ENCODE data around the gene ABLIM2.
A peak's percentile ranks its signal among the peaks of the same experiment; 100 is the strongest.

ABLIM2 gene

DNA sequence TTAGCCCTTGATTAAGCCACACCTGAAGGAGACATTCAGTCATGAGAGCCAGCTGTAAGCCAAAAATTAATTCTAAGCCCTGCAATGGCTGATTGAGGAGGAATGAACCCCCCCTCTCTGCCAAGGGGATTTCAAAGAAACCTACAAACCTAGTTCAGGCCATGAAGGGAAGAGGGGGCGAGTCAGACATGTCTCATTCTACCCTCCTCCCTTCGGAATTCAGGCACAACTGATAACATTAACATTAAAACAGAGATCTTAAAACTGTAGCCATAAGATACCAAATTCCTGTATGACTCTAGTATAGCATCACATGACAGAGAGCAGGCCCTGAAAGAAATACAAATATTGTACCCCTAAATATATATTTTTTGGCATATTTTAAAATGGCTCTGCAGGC, 178.6 kb downstream of the ABLIM2 start:
- peak overlapping the region in 1 of 2 donors; percentile 6 for H3K9ac ChIP-seq (ENCODE audit: low read depth in 1 of 2, low read length in 2 of 2)
- H3K36me3 ChIP-seq (ENCODE audit: control insufficient read depth in 2 of 2, insufficient read depth in 2 of 2, low read length in 2 of 2): no peaks in the 10 kb centered on the region
- peaks cover 40 to 70% of the 10 kb centered on the region in 2 donors for H3K4me1 ChIP-seq (ENCODE audit: control insufficient read depth in 2 of 2, insufficient read depth in 2 of 2, low read length in 2 of 2)
- H3K27me3 ChIP-seq (ENCODE audit: control insufficient read depth in 2 of 2, insufficient read depth in 2 of 2, low read length in 2 of 2): no peaks in the 10 kb centered on the region
- peak overlapping the region; percentile 93 to 97 for H3K27ac ChIP-seq (ENCODE audit: low read depth in 2 of 2, low read length in 2 of 2)
- no peak overlapping the region for H3K4me3 ChIP-seq (ENCODE audit: low read length in 2 of 2)
- H3K9me3 ChIP-seq (ENCODE audit: control insufficient read depth in 2 of 2, low read length in 2 of 2): no peaks in the 10 kb centered on the region

- Histone ChIP-seq H3K9me3 (ENCODE audit: control insufficient read depth in 2 of 2, low read length in 2 of 2) (no peaks in the 10 kb centered on the region), H3K27ac (ENCODE audit: low read depth in 2 of 2, low read length in 2 of 2) (peak overlapping the region; percentile 93 to 97), H3K27me3 (ENCODE audit: control insufficient read depth in 2 of 2, insufficient read depth in 2 of 2, low read length in 2 of 2) (no peaks in the 10 kb centered on the region), H3K4me3 (ENCODE audit: low read length in 2 of 2) (no peak overlapping the region), H3K9ac (ENCODE audit: low read depth in 1 of 2, low read length in 2 of 2) (peak overlapping the region in 1 of 2 donors; percentile 70), H3K4me1 (ENCODE audit: control insufficient read depth in 2 of 2, insufficient read depth in 2 of 2, low read length in 2 of 2) (peaks cover 40 to 68% of the 10 kb centered on the region in 2 donors), H3K36me3 (ENCODE audit: control insufficient read depth in 2 of 2, insufficient read depth in 2 of 2, low read length in 2 of 2) (no peaks in the 10 kb centered on the region)
Measured at GRCh38 chr4:7979652-7979968, 179.0 kb downstream of the ABLIM2 start.

- peak overlapping the region; percentile 63 to 70 for H3K9ac ChIP-seq (ENCODE audit: low read depth in 1 of 2, low read length in 2 of 2)
- no peaks in the 10 kb centered on the region for H3K27me3 ChIP-seq (ENCODE audit: control insufficient read depth in 2 of 2, insufficient read depth in 2 of 2, low read length in 2 of 2)
- H3K36me3 ChIP-seq (ENCODE audit: control insufficient read depth in 2 of 2, insufficient read depth in 2 of 2, low read length in 2 of 2): no peaks in the 10 kb centered on the region
- H3K27ac ChIP-seq (ENCODE audit: low read depth in 2 of 2, low read length in 2 of 2): peak overlapping the region; percentile 93 to 97
- no peaks in the 10 kb centered on the region for H3K9me3 ChIP-seq (ENCODE audit: control insufficient read depth in 2 of 2, low read length in 2 of 2)
- peaks cover 40 to 63% of the 10 kb centered on the region in 2 donors for H3K4me1 ChIP-seq (ENCODE audit: control insufficient read depth in 2 of 2, insufficient read depth in 2 of 2, low read length in 2 of 2)
- peak overlapping the region; percentile 25 to 54 for H3K4me3 ChIP-seq (ENCODE audit: low read length in 2 of 2)
Measured at GRCh38 chr4:7978907-7979651, 179.5 kb downstream of the ABLIM2 start.

DNA sequence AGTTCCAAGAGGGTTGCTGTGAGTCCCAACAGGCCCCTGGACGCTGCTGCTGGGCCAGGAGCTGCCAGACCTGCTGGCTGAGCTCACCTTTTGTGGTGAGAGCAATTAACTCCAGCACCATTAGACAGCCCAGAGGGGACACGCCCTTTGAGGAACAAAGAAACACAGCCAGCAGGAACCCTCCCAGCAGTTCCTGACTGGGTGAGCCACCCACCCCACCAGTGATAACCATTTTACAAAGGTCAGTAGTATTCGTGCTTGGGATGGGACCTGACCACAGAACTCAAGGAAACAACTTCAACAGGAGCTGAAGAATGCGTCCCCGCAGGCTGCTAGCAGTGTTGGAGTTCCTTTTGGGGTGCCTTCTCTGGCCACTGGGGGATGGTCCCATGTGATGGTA, 180.1 kb downstream of the ABLIM2 start:
- Histone ChIP-seq H3K27ac (ENCODE audit: low read depth in 2 of 2, low read length in 2 of 2) (peak overlapping the region; percentile 93 to 97), H3K36me3 (ENCODE audit: control insufficient read depth in 2 of 2, insufficient read depth in 2 of 2, low read length in 2 of 2) (no peaks in the 10 kb centered on the region), H3K27me3 (ENCODE audit: control insufficient read depth in 2 of 2, insufficient read depth in 2 of 2, low read length in 2 of 2) (no peaks in the 10 kb centered on the region), H3K9me3 (ENCODE audit: control insufficient read depth in 2 of 2, low read length in 2 of 2) (no peaks in the 10 kb centered on the region), H3K9ac (ENCODE audit: low read depth in 1 of 2, low read length in 2 of 2) (peak overlapping the region; percentile 63 to 70), H3K4me1 (ENCODE audit: control insufficient read depth in 2 of 2, insufficient read depth in 2 of 2, low read length in 2 of 2) (peaks cover 36 to 61% of the 10 kb centered on the region in 2 donors), H3K4me3 (ENCODE audit: low read length in 2 of 2) (peak overlapping the region; percentile 25 to 54)

- no peak overlapping the region for H3K4me3 ChIP-seq (ENCODE audit: low read length in 2 of 2)
- peaks cover 37 to 64% of the 10 kb centered on the region in 2 donors for H3K4me1 ChIP-seq (ENCODE audit: control insufficient read depth in 2 of 2, insufficient read depth in 2 of 2, low read length in 2 of 2)
- no peaks in the 10 kb centered on the region for H3K9me3 ChIP-seq (ENCODE audit: control insufficient read depth in 2 of 2, low read length in 2 of 2)
- no peaks in the 10 kb centered on the region for H3K36me3 ChIP-seq (ENCODE audit: control insufficient read depth in 2 of 2, insufficient read depth in 2 of 2, low read length in 2 of 2)
- H3K9ac ChIP-seq (ENCODE audit: low read depth in 1 of 2, low read length in 2 of 2): no peak overlapping the region
- no peaks in the 10 kb centered on the region for H3K27me3 ChIP-seq (ENCODE audit: control insufficient read depth in 2 of 2, insufficient read depth in 2 of 2, low read length in 2 of 2)
- H3K27ac ChIP-seq (ENCODE audit: low read depth in 2 of 2, low read length in 2 of 2): peak overlapping the region; percentile 93 to 97
Measured at GRCh38 chr4:7976634-7977033, 182.0 kb downstream of the ABLIM2 start.

- no peak overlapping the region for H3K4me3 ChIP-seq (ENCODE audit: low read length in 2 of 2)
- no peak overlapping the region for H3K9ac ChIP-seq (ENCODE audit: low read depth in 1 of 2, low read length in 2 of 2)
- H3K4me1 ChIP-seq (ENCODE audit: control insufficient read depth in 2 of 2, insufficient read depth in 2 of 2, low read length in 2 of 2): peaks cover 38 to 64% of the 10 kb centered on the region in 2 donors
- no peaks in the 10 kb centered on the region for H3K27me3 ChIP-seq (ENCODE audit: control insufficient read depth in 2 of 2, insufficient read depth in 2 of 2, low read length in 2 of 2)
- H3K36me3 ChIP-seq (ENCODE audit: control insufficient read depth in 2 of 2, insufficient read depth in 2 of 2, low read length in 2 of 2): no peaks in the 10 kb centered on the region
- H3K27ac ChIP-seq (ENCODE audit: low read depth in 2 of 2, low read length in 2 of 2): no peak overlapping the region
- no peaks in the 10 kb centered on the region for H3K9me3 ChIP-seq (ENCODE audit: control insufficient read depth in 2 of 2, low read length in 2 of 2)
Measured at GRCh38 chr4:7976025-7976424, 182.6 kb downstream of the ABLIM2 start.

- no peak overlapping the region for H3K9ac ChIP-seq (ENCODE audit: low read depth in 1 of 2, low read length in 2 of 2)
- H3K9me3 ChIP-seq (ENCODE audit: control insufficient read depth in 2 of 2, low read length in 2 of 2): no peaks in the 10 kb centered on the region
- H3K27me3 ChIP-seq (ENCODE audit: control insufficient read depth in 2 of 2, insufficient read depth in 2 of 2, low read length in 2 of 2): no peaks in the 10 kb centered on the region
- peaks cover 45 to 72% of the 10 kb centered on the region in 2 donors for H3K4me1 ChIP-seq (ENCODE audit: control insufficient read depth in 2 of 2, insufficient read depth in 2 of 2, low read length in 2 of 2)
- H3K4me3 ChIP-seq (ENCODE audit: low read length in 2 of 2): no peak overlapping the region
- H3K36me3 ChIP-seq (ENCODE audit: control insufficient read depth in 2 of 2, insufficient read depth in 2 of 2, low read length in 2 of 2): no peaks in the 10 kb centered on the region
- H3K27ac ChIP-seq (ENCODE audit: low read depth in 2 of 2, low read length in 2 of 2): no peak overlapping the region
Measured at GRCh38 chr4:7974425-7974824, 184.2 kb downstream of the ABLIM2 start.

DNA sequence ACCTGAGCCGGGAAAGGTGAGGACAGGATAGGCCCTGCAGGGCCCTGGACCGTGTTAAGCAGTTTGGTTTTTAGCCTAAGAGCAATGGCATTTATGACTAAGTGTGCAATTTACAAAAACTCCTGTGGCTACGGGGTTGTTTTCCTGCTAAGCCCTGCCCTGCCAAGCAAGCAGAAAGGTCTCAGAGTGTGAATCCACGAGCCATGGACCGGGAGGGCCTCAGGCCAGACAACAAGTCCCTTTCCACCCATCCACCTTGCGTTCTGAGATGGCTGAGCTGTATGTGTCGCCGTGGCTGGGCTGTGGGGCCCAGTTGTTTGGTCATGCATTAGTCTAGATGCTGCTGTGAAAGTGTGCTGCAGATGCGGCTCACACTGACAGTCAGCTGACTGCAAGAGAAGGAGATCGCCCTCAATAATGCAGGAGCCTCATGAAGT, 185.1 kb downstream of the ABLIM2 start:
- Histone ChIP-seq H3K27ac (ENCODE audit: low read depth in 2 of 2, low read length in 2 of 2) (peak overlapping the region; percentile 94 to 98), H3K27me3 (ENCODE audit: control insufficient read depth in 2 of 2, insufficient read depth in 2 of 2, low read length in 2 of 2) (no peaks in the 10 kb centered on the region), H3K9me3 (ENCODE audit: control insufficient read depth in 2 of 2, low read length in 2 of 2) (no peaks in the 10 kb centered on the region), H3K9ac (ENCODE audit: low read depth in 1 of 2, low read length in 2 of 2) (peak overlapping the region in 1 of 2 donors; percentile 13), H3K4me3 (ENCODE audit: low read length in 2 of 2) (no peak overlapping the region), H3K36me3 (ENCODE audit: control insufficient read depth in 2 of 2, insufficient read depth in 2 of 2, low read length in 2 of 2) (no peaks in the 10 kb centered on the region), H3K4me1 (ENCODE audit: control insufficient read depth in 2 of 2, insufficient read depth in 2 of 2, low read length in 2 of 2) (peaks cover 45 to 67% of the 10 kb centered on the region in 2 donors)

GRCh38 chr4:7971881-7972500, 186.6 kb downstream of the ABLIM2 start:
- Histone ChIP-seq H3K27me3 (ENCODE audit: control insufficient read depth in 2 of 2, insufficient read depth in 2 of 2, low read length in 2 of 2) (no peaks in the 10 kb centered on the region), H3K36me3 (ENCODE audit: control insufficient read depth in 2 of 2, insufficient read depth in 2 of 2, low read length in 2 of 2) (no peaks in the 10 kb centered on the region), H3K9me3 (ENCODE audit: control insufficient read depth in 2 of 2, low read length in 2 of 2) (no peaks in the 10 kb centered on the region), H3K27ac (ENCODE audit: low read depth in 2 of 2, low read length in 2 of 2) (peak overlapping the region; percentile 94 to 98), H3K9ac (ENCODE audit: low read depth in 1 of 2, low read length in 2 of 2) (peak overlapping the region; percentile 85 to 90), H3K4me3 (ENCODE audit: low read length in 2 of 2) (peak overlapping the region; percentile 61 to 74), H3K4me1 (ENCODE audit: control insufficient read depth in 2 of 2, insufficient read depth in 2 of 2, low read length in 2 of 2) (peaks cover 49 to 63% of the 10 kb centered on the region in 2 donors)

DNA sequence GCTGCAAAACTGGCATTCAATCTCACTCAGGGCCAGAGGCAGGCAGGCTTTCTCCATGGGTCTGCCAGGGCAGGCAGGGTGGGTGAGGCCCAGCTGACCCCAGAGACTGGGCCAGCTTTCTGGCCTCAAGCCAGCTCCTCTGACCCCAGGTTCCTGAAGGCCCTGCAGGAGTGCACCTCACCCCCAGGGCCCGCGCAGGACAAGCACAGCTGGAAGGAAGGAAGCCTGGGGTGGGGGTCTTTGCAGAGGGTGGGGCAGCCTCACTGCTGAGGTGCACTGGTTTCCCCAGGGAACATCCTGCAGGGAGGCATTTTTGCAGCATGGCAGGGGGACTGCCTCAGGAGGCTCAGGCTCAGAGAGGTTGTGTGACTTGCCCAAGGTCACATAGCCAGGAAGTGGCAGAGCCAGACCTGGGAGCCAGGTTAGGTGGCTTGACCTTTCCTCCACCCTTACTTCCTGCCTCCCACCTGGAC, 187.4 kb downstream of the ABLIM2 start:
- peak overlapping the region; percentile 85 to 90 for H3K9ac ChIP-seq (ENCODE audit: low read depth in 1 of 2, low read length in 2 of 2)
- H3K4me1 ChIP-seq (ENCODE audit: control insufficient read depth in 2 of 2, insufficient read depth in 2 of 2, low read length in 2 of 2): peaks cover 49 to 57% of the 10 kb centered on the region in 2 donors
- no peaks in the 10 kb centered on the region for H3K36me3 ChIP-seq (ENCODE audit: control insufficient read depth in 2 of 2, insufficient read depth in 2 of 2, low read length in 2 of 2)
- H3K27me3 ChIP-seq (ENCODE audit: control insufficient read depth in 2 of 2, insufficient read depth in 2 of 2, low read length in 2 of 2): no peaks in the 10 kb centered on the region
- peak overlapping the region; percentile 94 to 98 for H3K27ac ChIP-seq (ENCODE audit: low read depth in 2 of 2, low read length in 2 of 2)
- peak overlapping the region; percentile 70 to 74 for H3K4me3 ChIP-seq (ENCODE audit: low read length in 2 of 2)
- no peaks in the 10 kb centered on the region for H3K9me3 ChIP-seq (ENCODE audit: control insufficient read depth in 2 of 2, low read length in 2 of 2)

Data from mucosa of rectum (tissue), 2 donors.